T-helper 17 cell (primary cell): ENCODE measurements around the gene OR2C3. TPM values are rescaled to one million over a fixed set of nuclear protein-coding genes. Genes with fewer than 3 reads are reported as not detected.
A peak's percentile ranks its signal among the peaks of the same experiment; 100 is the strongest.
"Not testable (repeated sequence)": the region's sequence is repeated elsewhere in the genome, so short reads cannot be mapped to it uniquely, and the experiment has no call there.

Experiments
- ATAC-seq: fragments of 150-1000 bp; cut with Tn5 transposase; 2 replicates; pipeline ENCODE4 v1.10.0; 2021; ENCODE audit warnings: mild to moderate bottlenecking, moderate library complexity
- DNase-seq, 3 donors: peaks; one replicate each; pipeline versions ENCODE4 v3.0.0 to v3.0.0-alpha.2; 2020 to 2021
- H3K9me3 ChIP-seq: one replicate; pipeline ENCODE4 v1.7.0; 2013; ENCODE audit warnings: low read length, mild to moderate bottlenecking; ENCODE audit not compliant: control insufficient read depth, poor library complexity, severe bottlenecking
- H3K27ac Mint-ChIP-seq: one replicate; pipeline ENCODE4 v1.8.0; 2022; ENCODE audit warnings: mild to moderate bottlenecking, moderate library complexity, mixed read lengths
- H3K27me3 Mint-ChIP-seq: one replicate; pipeline ENCODE4 v1.8.0; 2022; ENCODE audit warnings: mixed read lengths
- H3K36me3 Mint-ChIP-seq: one replicate; pipeline ENCODE4 v1.8.0; 2022; ENCODE audit warnings: low read depth, mixed read lengths
- H3K4me1 Mint-ChIP-seq: one replicate; pipeline ENCODE4 v1.8.0; 2022; ENCODE audit warnings: mild to moderate bottlenecking, mixed read lengths
- H3K4me3 Mint-ChIP-seq: one replicate; pipeline ENCODE4 v1.8.0; 2022; ENCODE audit warnings: mild to moderate bottlenecking, moderate library complexity, mixed read lengths
- total RNA-seq, 4 donors: library from RNA in 2 of 4; stranded (reverse) in 2 of 4; gene quantifications; one replicate each; pipeline ENCODE4 v1.2.3 and lab custom pipeline; 2022 to 2026

The OR2C3 gene
- total RNA-seq, 2 donors from 2014 or later: not detected

DNA sequence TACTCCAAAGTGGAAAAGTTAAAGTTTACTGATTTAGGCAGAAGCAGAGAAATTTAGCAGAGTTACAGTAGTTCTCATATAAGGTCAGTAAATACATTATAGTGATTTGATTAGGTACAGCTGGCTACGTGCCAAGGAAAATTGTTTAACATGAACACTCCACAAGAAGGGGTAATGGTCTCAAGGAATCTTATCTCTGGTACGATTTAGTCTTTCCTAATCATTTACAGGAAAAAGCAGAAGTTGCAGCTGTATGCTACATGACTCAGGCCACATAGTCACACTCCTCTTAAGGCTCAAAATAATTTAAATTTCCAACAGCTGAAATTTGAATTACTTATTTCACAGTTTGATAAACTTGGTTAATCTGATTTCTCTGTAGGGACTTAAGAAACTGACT is 41.5 kb downstream of the OR2C3 start:
- DNase-seq: no peak
- H3K4me3 Mint-ChIP-seq: no peak overlapping the region

DNA sequence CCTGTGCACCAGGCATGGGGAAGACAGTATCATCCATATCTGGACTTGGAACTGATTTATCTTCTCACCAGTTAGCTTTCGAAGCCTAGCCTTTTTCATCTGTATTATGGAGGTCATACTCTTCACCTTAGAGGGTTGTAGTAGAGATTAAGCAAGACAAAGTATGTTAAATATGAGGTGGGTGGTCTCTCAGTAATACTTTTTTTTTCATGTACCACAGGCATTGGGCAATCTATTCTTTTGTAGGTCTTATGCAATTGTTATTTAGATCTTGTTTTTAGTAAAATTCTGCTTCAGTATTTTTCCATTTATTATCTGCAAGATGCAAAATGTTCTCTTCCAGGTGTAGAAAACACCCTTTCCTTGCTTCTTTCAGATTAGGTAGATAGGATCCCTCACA is 43.1 kb downstream of the OR2C3 start:
- peaks cover 67% of the 10 kb centered on the region for H3K27me3 Mint-ChIP-seq
- H3K9me3 ChIP-seq: no peaks in the 10 kb centered on the region
- peaks cover 7% of the 10 kb centered on the region for H3K4me1 Mint-ChIP-seq
- H3K27ac Mint-ChIP-seq: no peak overlapping the region
- peaks cover 2% of the 10 kb centered on the region for H3K36me3 Mint-ChIP-seq
- no peak for ATAC-seq
- DNase-seq: no peak
- no peak overlapping the region for H3K4me3 Mint-ChIP-seq

More for the DNA sequence above, 41.5 kb downstream of the OR2C3 start:
- Mint-ChIP-seq H3K27ac (no peak overlapping the region), H3K36me3 (peaks cover 2% of the 10 kb centered on the region), H3K4me1 (peaks cover 7% of the 10 kb centered on the region), H3K27me3 (peaks cover 65% of the 10 kb centered on the region)
- no peaks in the 10 kb centered on the region for H3K9me3 ChIP-seq
- no peak for ATAC-seq

DNA sequence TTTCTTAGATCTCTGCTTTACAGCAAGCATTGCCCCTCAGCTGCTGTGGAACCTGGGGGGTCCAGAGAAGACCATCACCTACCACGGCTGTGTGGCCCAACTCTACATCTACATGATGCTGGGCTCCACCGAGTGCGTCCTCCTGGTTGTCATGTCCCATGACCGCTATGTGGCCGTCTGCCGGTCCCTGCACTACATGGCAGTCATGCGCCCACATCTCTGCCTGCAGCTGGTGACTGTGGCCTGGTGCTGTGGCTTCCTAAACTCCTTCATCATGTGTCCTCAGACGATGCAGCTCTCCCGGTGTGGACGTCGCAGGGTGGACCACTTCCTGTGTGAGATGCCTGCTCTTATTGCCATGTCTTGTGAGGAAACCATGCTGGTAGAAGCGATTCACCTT is 44.9 kb downstream of the OR2C3 start:
- DNase-seq (no peak), ATAC-seq (no peak)
- peaks cover 62% of the 10 kb centered on the region for H3K27me3 Mint-ChIP-seq
- H3K4me1 Mint-ChIP-seq: peaks cover 7% of the 10 kb centered on the region
- no peaks in the 10 kb centered on the region for H3K9me3 ChIP-seq
- H3K27ac Mint-ChIP-seq: no peak overlapping the region
- H3K4me3 Mint-ChIP-seq: no peak overlapping the region
- peaks cover 2% of the 10 kb centered on the region for H3K36me3 Mint-ChIP-seq

DNA sequence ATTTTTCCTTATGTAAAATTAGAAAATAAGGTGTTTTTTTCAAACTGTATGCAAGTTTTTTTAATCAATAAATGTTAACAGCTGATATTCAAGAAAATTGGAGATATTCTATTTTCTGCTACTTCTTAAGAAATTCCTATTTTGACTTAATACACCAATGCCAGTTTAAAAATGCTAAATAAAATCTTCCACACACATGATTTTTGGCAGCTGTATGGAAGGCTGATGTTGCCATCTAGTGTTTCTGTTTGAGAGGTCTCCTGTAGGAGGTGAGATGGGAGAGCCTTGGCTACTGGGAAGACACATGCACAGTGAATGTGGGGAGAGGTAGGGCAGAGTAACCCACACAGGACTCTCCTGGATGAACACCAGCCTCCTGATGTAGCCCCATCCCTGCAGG is 49.2 kb downstream of the OR2C3 start:
- no peaks in the 10 kb centered on the region for H3K9me3 ChIP-seq
- DNase-seq (peak in 1 of 3 donors; percentile 6), ATAC-seq (peak; percentile 73)
- Mint-ChIP-seq H3K27me3 (peaks cover 34% of the 10 kb centered on the region), H3K36me3 (no peaks in the 10 kb centered on the region), H3K4me3 (peak overlapping the region; percentile 31), H3K27ac (no peak overlapping the region), H3K4me1 (no peaks in the 10 kb centered on the region)

DNA sequence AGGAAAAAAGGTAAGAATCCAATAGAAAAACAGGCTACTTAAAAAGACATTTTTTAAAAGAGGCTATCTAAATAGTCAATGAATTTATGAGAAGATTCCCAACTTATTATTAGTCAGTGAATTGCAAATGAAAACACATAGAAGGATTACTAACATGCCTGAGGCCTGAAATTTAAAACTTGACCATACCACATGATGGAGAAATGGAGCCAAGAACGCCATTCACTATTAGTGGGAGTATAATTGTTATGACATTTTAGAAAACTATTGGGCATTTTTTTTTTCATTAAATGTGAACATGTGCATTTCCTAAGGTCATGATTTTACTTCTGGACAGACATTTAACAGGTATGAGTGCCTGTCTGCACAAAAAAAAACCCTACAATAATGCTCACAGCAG is 53.5 kb downstream of the OR2C3 start:
- Mint-ChIP-seq H3K36me3 (no peaks in the 10 kb centered on the region), H3K27ac (peak overlapping the region; percentile 71), H3K4me3 (no peak overlapping the region), H3K4me1 (no peaks in the 10 kb centered on the region), H3K27me3 (peaks cover under 1% of the 10 kb centered on the region)
- ATAC-seq: no peak
- DNase-seq: no peak
- no peaks in the 10 kb centered on the region for H3K9me3 ChIP-seq

DNA sequence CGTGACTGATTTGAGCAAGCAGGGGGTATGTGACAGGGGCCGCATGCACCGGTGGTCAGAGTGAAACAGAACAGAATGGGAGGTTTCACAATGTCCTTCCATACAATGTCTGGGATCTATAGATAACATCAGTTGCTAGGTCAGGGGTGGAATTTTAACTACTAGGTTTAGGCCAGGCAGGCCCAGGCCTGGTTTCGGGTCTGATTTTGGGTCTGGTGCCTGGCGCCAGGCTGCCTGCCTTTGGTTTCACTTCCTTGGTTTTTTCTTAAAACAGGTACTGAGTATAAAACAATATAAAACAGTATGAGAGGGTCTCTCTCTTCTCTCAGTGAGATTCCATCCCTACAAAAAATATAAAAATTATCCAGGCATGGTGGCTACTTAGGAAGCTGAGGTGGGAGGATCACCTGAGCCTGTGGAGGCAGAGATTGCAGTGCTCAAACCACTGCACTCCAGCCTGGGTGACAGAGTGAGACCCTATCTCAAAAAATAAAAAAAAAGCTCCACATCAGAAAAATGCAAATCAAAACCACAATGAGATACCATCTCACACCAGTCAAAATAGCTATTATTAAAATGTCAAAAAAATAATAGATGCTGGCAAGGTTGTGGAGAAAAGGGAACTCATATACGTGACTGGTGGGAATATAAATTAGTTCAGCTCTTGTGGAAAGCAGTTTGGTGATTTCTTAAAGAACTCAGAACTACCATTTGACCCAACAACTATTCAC is 59.7 kb downstream of the OR2C3 start:
- H3K4me1 Mint-ChIP-seq, ATAC-seq, H3K27ac Mint-ChIP-seq, DNase-seq, H3K36me3 Mint-ChIP-seq, H3K4me3 Mint-ChIP-seq, H3K27me3 Mint-ChIP-seq, H3K9me3 ChIP-seq: not testable (repeated sequence)

DNA sequence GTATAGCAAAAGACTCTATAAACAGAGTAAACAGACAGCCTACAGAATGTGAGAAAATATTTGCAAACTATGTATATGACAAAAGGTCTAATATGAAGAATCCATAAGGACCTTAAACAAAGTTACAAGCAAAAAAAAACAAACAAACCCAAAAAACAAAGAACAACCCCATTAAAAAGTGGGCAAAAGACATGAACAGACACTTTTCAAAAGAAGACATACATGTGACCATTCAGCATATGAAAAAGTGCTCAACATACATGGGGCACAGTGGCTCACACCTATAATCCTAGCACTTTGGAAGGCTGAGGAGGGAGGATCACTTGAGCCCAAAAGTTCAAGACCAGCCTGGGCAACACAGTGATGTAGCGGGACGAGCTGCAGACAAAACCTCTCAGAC is 60.4 kb downstream of the OR2C3 start:
- DNase-seq: no peak
- no peaks in the 10 kb centered on the region for H3K27me3 Mint-ChIP-seq
- no peaks in the 10 kb centered on the region for H3K4me1 Mint-ChIP-seq
- H3K27ac Mint-ChIP-seq: no peak overlapping the region
- ATAC-seq: no peak
- no peaks in the 10 kb centered on the region for H3K36me3 Mint-ChIP-seq
- H3K9me3 ChIP-seq: no peaks in the 10 kb centered on the region
- no peak overlapping the region for H3K4me3 Mint-ChIP-seq

Other genes starting within 250 kb of the OR2C3 start
- gene ZNF496, start 204.6 kb downstream of the OR2C3 start, total RNA-seq: 1 to 10 TPM; 5.4 to 8.1 TPM
- gene NLRP3, start 120.3 kb downstream of the OR2C3 start, total RNA-seq: 1 to 10 TPM; 9.2 TPM
- gene OR2B11, start 78.3 kb downstream of the OR2C3 start, total RNA-seq: under 1 TPM in 1 of 2 donors, not detected in 1; 0.05 TPM
- gene GCSAML, start 12.7 kb upstream of the OR2C3 start, total RNA-seq: 1 to 10 TPM; 1.7 to 2.2 TPM
- gene OR2G2, start 51.9 kb upstream of the OR2C3 start, total RNA-seq: not detected
- not detected for gene OR2G3, start 69.1 kb upstream of the OR2C3 start, total RNA-seq
- not detected for gene OR13G1, start 143.3 kb upstream of the OR2C3 start, total RNA-seq
- not detected for gene OR6F1, start 180.2 kb upstream of the OR2C3 start, total RNA-seq
- gene OR14K1, start 202.2 kb upstream of the OR2C3 start, total RNA-seq: not detected
- not detected for gene OR14A2, start 211.7 kb upstream of the OR2C3 start, total RNA-seq
- gene OR1C1, start 224.1 kb upstream of the OR2C3 start, total RNA-seq: not detected